HepG2 (cell line): Measurements from ENCODE around the gene FKBP1A. TPM values are rescaled to one million over a fixed set of nuclear protein-coding genes. Genes with fewer than 3 reads are reported as not detected.

ENCODE experiments used
- CENPX ChIP-seq: sonication (generic); formaldehyde crosslinking; IDR thresholded peaks from 2 replicates; pipeline ENCODE4 v1.9.0; 2021; ENCODE audit warnings: mild to moderate bottlenecking, missing genetic modification reagents, moderate library complexity
- E2F1 ChIP-seq: sonication (generic); formaldehyde crosslinking; IDR thresholded peaks from 2 replicates; pipeline ENCODE4 v1.5.0; 2020; ENCODE audit warnings: missing genetic modification reagents
- FOSL2 ChIP-seq: sonication (generic); formaldehyde crosslinking; IDR thresholded peaks from 2 replicates; pipeline ENCODE4 v1.4.0; 2020; ENCODE audit warnings: missing genetic modification reagents
- HOXA7 ChIP-seq: sonication (generic); formaldehyde crosslinking; IDR thresholded peaks from 2 replicates; pipeline ENCODE4 v1.8.1; 2022; ENCODE audit warnings: mild to moderate bottlenecking, missing genetic modification reagents, moderate library complexity
- IKZF1 ChIP-seq: fragments of 450-650 bp; IDR thresholded peaks from 2 replicates; pipeline ENCODE4 v1.7.1; 2016
- IKZF5 ChIP-seq: IDR thresholded peaks from 2 replicates; pipeline ENCODE4 v1.6.1; 2018; ENCODE audit warnings: missing genetic modification reagents, mild to moderate bottlenecking, missing compliant biosample characterization
- LBX2 ChIP-seq: sonication (generic); formaldehyde crosslinking; IDR thresholded peaks from 2 replicates; pipeline ENCODE4 v1.5.0; 2020; ENCODE audit warnings: missing genetic modification reagents, mild to moderate bottlenecking, borderline replicate concordance
- NCOA1 ChIP-seq: sonication (generic); formaldehyde crosslinking; IDR thresholded peaks from 2 replicates; pipeline ENCODE4 v1.9.0; 2021; ENCODE audit warnings: missing genetic modification reagents
- NFKB2 ChIP-seq: sonication (generic); formaldehyde crosslinking; IDR thresholded peaks from 2 replicates; pipeline ENCODE4 v1.4.0; 2020; ENCODE audit warnings: missing genetic modification reagents, borderline replicate concordance
- RBAK ChIP-seq: sonication (generic); formaldehyde crosslinking; IDR thresholded peaks from 2 replicates; pipeline ENCODE4 v1.5.1; 2020; ENCODE audit warnings: mild to moderate bottlenecking, missing genetic modification reagents
- RFX1 ChIP-seq: fragments of 450-650 bp; IDR thresholded peaks from 2 replicates; pipeline ENCODE4 v1.6.1; 2017
- TARDBP ChIP-seq: sonication (generic); formaldehyde crosslinking; IDR thresholded peaks from 2 replicates; pipeline ENCODE4 v1.8.0; 2022; ENCODE audit warnings: mild to moderate bottlenecking, missing genetic modification reagents
- USF2 ChIP-seq, 2 experiments: sonication (generic) in 1 of 2; formaldehyde crosslinking in 1 of 2; IDR thresholded peaks; 2 replicates each; pipeline versions ENCODE4 v1.5.1 to v1.6.1; 2011 to 2020; ENCODE audit warnings: borderline replicate concordance in 1 of 2, low read depth in 1 of 2, low read length in 1 of 2, mild to moderate bottlenecking in 1 of 2, missing genetic modification reagents in 1 of 2, moderate library complexity in 1 of 2
- ZBTB37 ChIP-seq: sonication (generic); formaldehyde crosslinking; IDR thresholded peaks from 2 replicates; pipeline ENCODE4 v1.4.0; 2020; ENCODE audit warnings: mild to moderate bottlenecking, missing genetic modification reagents
- ZBTB42 ChIP-seq: sonication (generic); formaldehyde crosslinking; IDR thresholded peaks from 2 replicates; pipeline ENCODE4 v1.5.0; 2020; ENCODE audit warnings: mild to moderate bottlenecking, missing genetic modification reagents
- ZC3H4 ChIP-seq: sonication (generic); formaldehyde crosslinking; IDR thresholded peaks from 2 replicates; pipeline ENCODE4 v1.4.0; 2020; ENCODE audit warnings: missing genetic modification reagents, borderline replicate concordance
- ZFP1 ChIP-seq: IDR thresholded peaks from 2 replicates; pipeline ENCODE4 v1.6.1; 2016
- ZNF138 ChIP-seq: sonication (generic); formaldehyde crosslinking; IDR thresholded peaks from 2 replicates; pipeline ENCODE4 v1.5.0; 2020; ENCODE audit warnings: mild to moderate bottlenecking, low read depth, missing genetic modification reagents
- ZNF276 ChIP-seq: sonication (generic); formaldehyde crosslinking; IDR thresholded peaks from 2 replicates; pipeline ENCODE4 v1.4.0; 2020; ENCODE audit warnings: mild to moderate bottlenecking, low read depth, missing genetic modification reagents
- ZNF563 ChIP-seq: sonication (generic); formaldehyde crosslinking; IDR thresholded peaks from 2 replicates; pipeline ENCODE4 v1.8.0; 2022; ENCODE audit warnings: mild to moderate bottlenecking, moderate library complexity, missing genetic modification reagents
- ZNF567 ChIP-seq: sonication (generic); formaldehyde crosslinking; IDR thresholded peaks from 2 replicates; pipeline ENCODE4 v1.8.1; 2023; ENCODE audit warnings: mild to moderate bottlenecking, missing genetic modification reagents, borderline replicate concordance
- ZNF773 ChIP-seq: sonication (generic); formaldehyde crosslinking; IDR thresholded peaks from 2 replicates; pipeline ENCODE4 v1.4.0; 2020; ENCODE audit warnings: missing genetic modification reagents, borderline replicate concordance
- ZNF790 ChIP-seq: sonication (generic); formaldehyde crosslinking; IDR thresholded peaks from 2 replicates; pipeline ENCODE4 v1.8.0; 2022; ENCODE audit warnings: missing genetic modification reagents, mild to moderate bottlenecking, borderline replicate concordance
- polyA plus RNA-seq, 8 experiments: library from polyadenylated mRNA; depleted of rRNA in 3 of 8; stranded (reverse) in 7 of 8; unstranded in 1 of 8; fragments of >200 nt; fragmentation: Illumina TruSeq in 4 of 8; extraction: Trizol in 4 of 8; gene quantifications; 2 replicates each; pipeline versions ENCODE4 v1.2.1 to v1.2.3, GENCODE V29; 2011 to 2016; ENCODE audit warnings: low read depth in 4 of 8, missing spikeins in 1 of 8, mixed read lengths in 1 of 8; ENCODE audit not compliant: insufficient read depth in 1 of 8
- total RNA-seq, 5 experiments: library from RNA; depleted of rRNA; stranded (reverse); fragments of >200 nt; fragmentation: Illumina TruSeq; extraction: Trizol; gene quantifications; 2 replicates each; pipeline ENCODE4 v1.2.3, GENCODE V29; 2016; ENCODE audit warnings: low read depth in 1 of 5

Gene FKBP1A
- total and polyA plus RNA-seq, 2 of the 13 experiments (the other 11 are each of a cell fraction or from before 2014, with no cell fraction given), result 119 to 468 TPM

GRCh38 chr20:1423625-1424106 is 30.8 kb upstream of the FKBP1A start (continued):
- TF ChIP-seq LBX2 (no peak), IKZF5 (CRISPR knock-in tag) (no peak), ZBTB37 (no peak), NCOA1 (CRISPR knock-in tag) (0 out of 2 replicates have a peak, but pooled peaks have one; percentile 61), ZNF790 (no peak), IKZF1 (no peak), ZBTB42 (CRISPR knock-in tag) (no peak), USF2 (IDR thresholded peaks at IDR 0.05; ENCODE audit: low read depth, low read length) (no peak), USF2 (CRISPR knock-in tag; IDR thresholded peaks at IDR 0.05; ENCODE audit: borderline replicate concordance) (no peak), ZNF138 (CRISPR knock-in tag) (no peak), ZNF563 (CRISPR knock-in tag) (no peak), ZNF567 (CRISPR knock-in tag) (no peak), ZNF276 (no peak), E2F1 (no peak), ZFP1 (CRISPR knock-in tag) (no peak), TARDBP (CRISPR knock-in tag) (no peak), FOSL2 (CRISPR knock-in tag) (0 out of 2 replicates have a peak, but pooled peaks have one; percentile 10), RBAK (CRISPR knock-in tag) (no peak), RFX1 (peak; percentile 94), NFKB2 (CRISPR knock-in tag) (0 out of 2 replicates have a peak, but pooled peaks have one; percentile 40), ZNF773 (CRISPR knock-in tag) (no peak), ZC3H4 (CRISPR knock-in tag) (no peak), HOXA7 (no peak), CENPX (CRISPR knock-in tag) (no peak)
